NCI-H146 treated with DMSO at 0.1 percent for 48 hours (cell line): ENCODE data around the gene ZNF85.
A peak's percentile ranks its signal among the peaks of the same experiment; 100 is the strongest.
"Not testable (repeated sequence)": the region's sequence is repeated elsewhere in the genome, so short reads cannot be mapped to it uniquely, and the experiment has no call there.

ENCODE experiments used
- DNase-seq: peaks from one replicate; lab custom pipeline; 2025; ENCODE audit not compliant: unreplicated experiment; lab: John Stamatoyannopoulos, UW

ZNF85 gene

DNA sequence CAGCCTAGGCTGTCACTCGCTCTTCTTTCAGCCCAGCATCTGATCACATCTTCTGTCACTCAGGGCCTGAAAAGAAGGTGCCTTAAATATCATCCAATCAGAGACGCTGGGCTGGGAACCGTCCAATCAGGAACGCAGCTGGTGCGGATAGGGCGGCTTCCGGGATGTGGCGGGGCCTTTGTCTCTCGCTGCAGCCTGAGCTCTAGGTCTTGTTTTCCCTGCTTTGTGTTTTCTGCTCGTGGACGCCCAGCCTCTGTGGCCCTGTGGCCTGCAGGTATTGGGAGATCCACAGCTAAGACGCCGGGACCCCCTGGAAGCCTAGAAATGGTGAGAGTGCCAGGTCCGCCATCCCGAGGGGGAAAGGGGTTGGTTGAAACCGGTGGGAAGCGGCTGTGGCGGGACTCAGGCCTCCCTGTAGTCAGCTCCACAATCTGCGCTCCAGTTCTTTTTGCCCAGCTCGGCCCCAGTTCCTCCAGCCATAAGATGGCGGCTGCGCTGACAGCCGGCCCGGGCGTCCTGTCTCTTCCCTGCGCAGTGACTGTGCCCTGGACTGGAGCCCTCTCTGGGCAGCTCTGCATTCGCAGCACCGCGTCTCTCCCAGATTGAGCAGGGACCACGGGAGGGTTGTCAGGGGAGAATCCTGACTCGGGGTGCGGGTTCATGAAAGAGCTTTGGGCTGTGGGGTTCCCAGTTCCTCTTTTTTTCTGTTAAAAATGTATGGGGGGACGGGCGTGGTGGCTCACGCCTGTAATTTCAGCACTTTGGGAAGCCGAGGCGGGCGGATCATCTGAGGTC is at the start of gene ZNF85:
TSS of gene ZNF85 (plus strand) at position 175 of the 795 bp plus-strand sequence. CDS start at position 325, 150 bp downstream.
- DNase-seq = peak; percentile 98

DNA sequence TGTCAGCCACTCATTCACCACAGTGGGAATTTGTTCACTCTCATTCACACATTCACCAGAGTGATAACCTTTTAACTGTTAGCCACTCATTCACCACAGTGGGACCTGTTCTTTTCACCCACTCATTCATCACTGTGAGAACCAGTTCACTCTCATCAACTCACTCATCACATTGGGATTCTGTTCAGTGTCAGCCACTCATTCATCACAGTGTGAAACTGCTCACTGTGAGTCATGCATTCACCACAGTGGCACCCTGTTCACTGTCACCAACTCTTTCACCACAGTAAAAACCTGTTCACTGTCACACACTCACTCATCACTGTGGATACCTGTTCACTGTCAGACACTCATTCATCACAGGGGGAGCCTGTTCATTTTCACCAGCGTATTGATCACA is 43.5 kb upstream of the ZNF85 start:
- DNase-seq = no peak

DNA sequence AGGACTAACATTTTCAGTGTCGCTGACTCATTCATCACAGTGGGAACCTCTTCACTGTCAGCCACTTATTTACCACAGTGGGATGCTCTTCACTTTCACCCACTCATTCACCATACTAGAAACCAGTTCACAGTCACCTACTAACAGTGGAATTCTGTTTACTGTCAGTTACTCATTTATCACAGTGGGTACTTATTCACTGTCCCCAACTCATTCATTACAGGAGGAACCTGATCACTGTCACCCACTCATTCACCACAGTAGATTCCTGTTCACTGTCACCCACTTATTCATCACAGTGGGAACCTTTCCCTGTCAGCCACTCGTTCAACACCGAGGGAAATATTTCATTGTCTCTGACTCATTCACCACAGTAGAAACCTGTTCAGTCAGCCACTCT is 10.1 kb upstream of the ZNF85 start:
- no peak for DNase-seq

DNA sequence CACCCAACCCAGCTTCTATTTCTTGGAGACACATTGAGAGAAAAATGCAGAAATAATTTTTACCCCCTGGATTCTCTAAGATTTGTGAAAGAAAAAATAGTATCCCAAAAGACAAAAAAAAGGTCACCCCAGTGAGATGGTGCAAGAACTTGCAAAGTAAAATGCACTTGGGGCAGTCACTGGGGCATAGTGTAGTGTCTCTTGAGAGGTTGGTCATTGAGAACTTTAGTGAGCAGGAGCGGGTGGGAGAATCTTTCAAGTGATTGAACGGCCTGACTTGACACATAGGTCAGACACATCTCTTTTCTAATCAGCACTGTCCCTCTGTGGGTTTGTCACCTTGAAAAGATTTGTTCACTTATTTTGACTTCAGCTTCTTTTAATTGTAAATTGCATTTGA is 2.4 kb downstream of the ZNF85 start:
- no peak for DNase-seq

DNA sequence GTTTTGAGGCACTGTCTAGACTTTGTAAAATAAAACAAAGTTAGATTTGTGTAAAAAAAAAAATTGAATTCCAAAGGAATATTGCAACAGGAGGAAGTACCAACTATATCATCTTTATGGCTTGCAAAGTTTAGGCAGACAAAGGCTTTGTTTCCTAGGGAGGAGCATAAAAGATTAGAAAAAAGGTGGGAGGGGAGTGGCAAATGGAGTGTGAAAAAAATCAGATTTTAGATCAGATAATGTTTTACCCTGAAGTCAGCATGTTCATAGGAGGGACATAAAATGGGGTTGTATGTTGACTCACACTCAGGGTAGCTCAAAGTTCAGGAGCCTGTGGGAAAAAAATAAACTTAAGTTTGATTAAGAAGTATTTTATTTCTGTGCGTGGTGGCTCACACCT is 3.7 kb downstream of the ZNF85 start:
- no peak for DNase-seq

DNA sequence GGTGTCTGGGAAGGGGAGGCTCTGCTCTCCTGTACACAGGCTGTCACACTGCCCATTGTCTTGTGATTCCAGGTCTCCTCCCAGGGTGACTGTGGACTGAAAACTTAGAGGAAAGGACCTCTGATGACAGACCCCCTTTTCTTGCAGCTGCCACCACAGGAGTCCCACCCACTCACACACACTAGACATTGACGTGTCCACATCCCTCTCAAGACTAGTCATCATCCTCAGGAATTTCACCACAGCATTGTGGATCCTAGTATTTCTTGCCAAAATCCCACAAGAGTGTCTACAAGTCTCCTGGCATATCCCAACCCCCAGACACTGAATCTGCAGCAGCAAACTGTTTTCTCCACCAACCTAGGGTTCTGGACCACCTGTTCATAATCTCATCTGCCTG is 5.3 kb downstream of the ZNF85 start:
- DNase-seq = no peak

DNA sequence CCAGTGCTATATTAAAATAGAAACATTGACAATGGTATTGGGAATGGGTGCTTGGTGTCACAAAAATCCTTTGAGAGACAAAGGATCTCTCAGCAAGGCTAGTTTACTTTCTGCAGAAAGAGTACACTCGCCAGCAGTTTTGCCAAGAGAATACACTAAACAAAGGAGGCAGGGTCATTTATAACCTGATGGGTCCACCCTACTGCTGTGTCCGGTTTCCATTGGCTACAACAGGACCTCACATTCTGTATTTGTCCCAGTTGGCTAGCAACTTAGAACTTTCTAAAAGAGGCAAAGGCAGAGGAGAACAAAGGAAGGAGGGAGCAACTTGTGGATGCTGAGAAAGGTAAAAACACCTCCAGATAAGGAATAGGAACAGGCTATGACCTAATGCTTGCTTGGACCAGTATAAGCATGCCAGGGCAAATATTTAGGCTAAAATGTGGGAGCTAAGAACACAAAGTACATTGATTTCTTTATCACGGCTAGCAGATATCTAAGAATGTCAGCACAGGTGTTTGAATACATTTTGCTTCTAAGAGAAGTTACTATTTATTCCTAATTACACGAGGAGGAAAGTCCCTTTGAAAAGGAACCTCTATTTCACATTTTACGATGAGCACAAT is 13.4 kb downstream of the ZNF85 start:
- not testable (repeated sequence) for DNase-seq

DNA sequence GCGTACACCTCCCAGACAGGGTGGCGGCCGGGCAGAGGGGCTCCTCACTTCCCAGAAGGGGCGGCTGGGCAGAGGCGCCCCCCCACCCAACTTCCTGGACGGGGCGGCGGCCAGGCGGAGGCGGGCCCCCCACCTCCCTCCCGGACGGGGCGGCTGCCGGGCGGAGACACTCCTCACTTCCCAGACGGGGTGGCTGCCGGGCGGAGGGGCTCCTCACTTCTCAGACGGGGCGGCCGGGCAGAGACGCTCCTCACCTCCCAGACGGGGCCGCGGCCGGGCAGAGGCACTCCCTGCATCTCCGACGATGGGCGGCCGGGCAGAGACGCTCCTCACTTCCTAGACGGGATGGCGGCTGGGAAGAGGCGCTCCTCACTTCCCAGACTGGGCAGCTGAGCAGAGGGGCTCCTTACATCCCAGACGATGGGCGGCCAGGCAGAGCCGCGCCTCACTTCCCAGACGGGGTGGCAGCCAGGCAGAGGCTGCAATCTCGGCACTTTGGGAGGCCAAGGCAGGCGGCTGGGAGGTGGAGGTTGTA is 29.6 kb downstream of the ZNF85 start:
- DNase-seq = not testable (repeated sequence)

DNA sequence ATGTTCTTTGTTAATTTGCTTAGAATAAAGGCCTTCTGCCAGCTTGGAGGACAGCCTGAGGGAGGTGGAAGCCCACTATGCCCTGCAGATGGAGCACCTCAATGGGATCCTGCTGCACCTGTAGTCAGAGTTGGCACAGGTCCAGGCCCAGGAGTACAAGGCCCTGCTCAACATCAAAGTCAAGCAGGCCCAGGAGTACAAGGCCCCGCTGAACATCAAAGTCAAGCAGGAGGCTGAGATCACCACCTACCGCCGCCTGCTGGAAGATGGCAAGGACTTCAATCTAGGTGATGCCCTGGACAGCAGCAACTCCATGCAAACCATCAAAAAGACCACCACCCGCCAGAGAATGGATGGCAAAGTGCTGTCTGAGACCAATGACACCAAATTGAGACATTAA is 41.7 kb downstream of the ZNF85 start:
- DNase-seq = no peak

DNA sequence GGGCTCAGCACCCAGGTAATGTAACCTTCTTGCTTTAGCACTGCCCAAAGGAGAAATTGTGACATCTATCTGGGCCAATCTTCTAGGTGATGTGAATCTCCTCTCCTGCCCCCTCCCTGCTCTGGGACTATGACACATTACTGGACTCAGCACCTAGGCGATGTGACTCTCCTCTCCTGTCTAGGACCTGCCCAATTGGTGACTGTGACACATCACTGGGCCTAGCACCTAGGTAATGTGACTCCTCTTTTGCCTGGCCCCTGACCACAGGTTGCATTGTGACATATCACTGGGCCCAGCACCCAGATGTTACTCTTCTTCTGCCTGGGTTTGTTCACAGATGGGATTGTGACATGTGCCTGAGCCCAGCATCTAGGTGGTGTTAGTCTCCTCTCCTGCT is 45.0 kb downstream of the ZNF85 start:
- DNase-seq = no peak

DNA sequence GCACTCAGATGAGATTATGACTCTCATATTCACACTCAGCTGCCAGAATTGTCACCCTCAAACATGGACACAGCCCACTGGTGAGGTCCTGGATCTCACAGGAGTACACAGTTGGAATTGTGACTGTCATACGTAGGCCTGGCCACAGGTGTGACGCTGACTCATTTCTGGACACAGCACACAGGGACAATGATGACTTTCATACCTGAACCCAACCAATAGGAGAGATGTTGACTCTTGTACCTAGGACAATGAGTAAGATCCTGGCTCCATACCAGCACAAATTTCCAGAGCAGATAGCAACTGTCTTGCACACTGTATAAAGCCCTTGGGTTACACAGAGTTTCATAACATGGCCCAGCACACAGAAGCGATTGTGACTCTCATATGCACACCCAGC is 46.4 kb downstream of the ZNF85 start:
- no peak for DNase-seq

DNA sequence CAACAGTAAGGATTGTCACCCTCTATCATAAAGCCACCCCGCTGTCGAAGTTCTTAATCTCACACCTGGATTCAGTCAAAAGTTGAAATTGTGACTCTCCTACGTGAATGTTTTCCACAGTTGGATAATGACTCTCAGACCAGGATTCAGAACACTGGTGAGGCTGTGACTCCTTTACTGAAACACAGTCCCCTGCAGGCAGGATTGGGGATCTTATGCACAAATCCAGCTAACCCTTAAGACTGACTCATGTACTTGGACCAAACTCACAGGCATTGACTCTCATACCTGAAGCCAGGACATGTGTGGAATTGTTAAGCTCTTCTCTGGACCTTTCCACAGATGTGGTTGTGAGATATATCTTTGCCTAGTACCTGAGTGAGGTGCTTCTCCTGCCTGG is 46.8 kb downstream of the ZNF85 start:
- no peak for DNase-seq

DNA sequence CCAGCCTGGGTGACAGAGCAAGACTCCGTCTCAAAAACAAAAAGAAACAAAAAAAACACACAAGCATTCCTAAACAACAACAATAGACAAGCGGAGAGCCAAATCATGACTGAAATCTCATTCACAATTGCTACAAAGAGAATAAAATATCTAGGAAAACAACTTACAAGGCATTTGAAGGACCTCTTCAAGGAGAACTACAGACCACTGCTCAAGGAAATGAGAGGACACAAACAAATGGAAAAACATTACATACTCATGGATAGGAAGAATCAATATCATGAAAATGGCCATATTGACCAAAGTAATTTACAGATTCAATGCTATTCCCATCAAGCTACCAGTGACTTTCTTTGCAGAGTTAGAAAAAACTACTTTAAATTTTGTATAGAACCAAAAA is 69.7 kb downstream of the ZNF85 start:
- not testable (repeated sequence) for DNase-seq

DNA sequence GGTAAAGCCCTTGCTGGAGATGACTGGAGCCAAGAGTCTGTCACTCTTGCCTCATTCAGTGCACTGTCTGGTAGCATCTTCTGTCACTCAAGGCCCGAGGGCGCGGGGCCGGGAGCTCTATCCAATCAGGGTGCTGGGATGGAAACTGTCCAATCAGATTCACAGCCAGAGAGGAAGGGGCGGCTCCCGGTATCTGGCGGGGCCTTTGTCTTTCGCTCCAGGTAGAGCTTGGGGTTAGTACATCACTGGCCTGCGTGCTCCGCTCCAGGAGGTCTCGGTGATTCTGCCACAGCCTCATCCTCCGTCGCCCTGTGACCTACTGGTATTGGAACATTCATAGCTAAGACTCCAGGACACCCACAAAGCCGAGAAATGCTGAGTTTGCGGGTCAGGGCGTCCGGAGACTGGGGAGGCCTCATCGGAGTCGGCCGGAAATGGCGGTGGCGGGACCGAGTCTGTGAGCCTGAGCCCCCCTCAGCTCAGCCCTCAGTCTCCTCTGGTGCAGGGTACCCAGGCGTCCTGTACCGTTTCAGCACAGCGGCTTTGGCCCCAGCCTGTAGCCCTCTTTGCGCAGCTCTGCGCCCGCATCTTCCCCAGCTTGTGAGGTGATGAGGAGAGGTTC is 76.8 kb downstream of the ZNF85 start:
- DNase-seq = peak; percentile 80
